Fibroblast of upper back skin (primary cell): ENCODE data around the gene NFYA.

Experiments
- DNase-seq: peaks from one replicate; pipeline ENCODE4 v3.0.0-alpha.2; 2013

The NFYA gene

DNA sequence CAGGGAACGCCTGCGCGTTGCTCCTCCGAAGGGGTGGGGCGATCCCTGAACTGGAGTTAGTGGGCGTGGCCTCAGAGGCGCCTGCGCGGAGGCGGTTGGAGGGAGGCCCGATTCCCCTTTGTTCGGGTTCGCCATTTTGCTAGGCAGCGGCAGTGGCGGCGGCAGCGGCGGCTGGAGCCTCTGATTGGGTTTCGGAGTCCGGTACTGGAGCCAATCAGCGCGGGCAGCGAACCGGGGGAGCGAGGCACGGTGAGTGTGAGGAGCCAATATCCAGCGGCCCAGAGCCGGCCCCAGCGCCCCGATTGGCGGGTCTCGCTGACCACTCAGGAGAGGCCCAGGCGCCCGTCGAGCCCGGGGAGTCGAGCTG is at the start of gene NFYA:
Gene NFYA, plus strand, starts transcription at position 139 of the 367 bp plus-strand sequence. CDS start 6,116 bp downstream, outside the sequence.
- no peak for DNase-seq

GRCh38 chr6:41023114-41023513 is 49.7 kb upstream of the NFYA start:
- no peak for DNase-seq

- DNase-seq, result no peak
These were observed 46.7 kb upstream of the NFYA start for GRCh38 chr6:41025966-41026530.

DNA sequence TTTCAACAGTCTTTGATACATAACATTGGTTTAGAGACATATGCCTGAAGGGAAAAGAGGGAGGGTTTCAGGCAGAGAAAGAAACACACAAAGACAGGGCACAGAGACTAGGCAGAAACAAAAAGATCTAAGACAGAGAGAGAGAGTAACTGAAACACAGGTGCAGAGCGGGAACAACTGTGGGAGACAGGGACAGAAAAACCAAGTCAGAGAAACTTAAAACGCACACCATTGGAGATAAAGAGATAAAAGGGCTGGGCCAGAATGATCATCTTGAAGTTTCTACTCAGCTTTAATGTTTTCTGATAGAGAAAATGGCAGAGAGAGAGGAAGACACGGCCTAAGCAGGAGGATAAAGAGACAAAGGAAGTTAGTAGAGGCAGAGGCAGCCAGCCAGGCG is 45.5 kb upstream of the NFYA start:
- DNase-seq, result no peak

GRCh38 chr6:41027799-41028560 is 44.8 kb upstream of the NFYA start:
- DNase-seq, result peak; percentile 57

- DNase-seq, result no peak
These were observed 44.0 kb upstream of the NFYA start for GRCh38 chr6:41028561-41029412.

GRCh38 chr6:41032830-41033229 is 39.9 kb upstream of the NFYA start:
- no peak for DNase-seq

DNA sequence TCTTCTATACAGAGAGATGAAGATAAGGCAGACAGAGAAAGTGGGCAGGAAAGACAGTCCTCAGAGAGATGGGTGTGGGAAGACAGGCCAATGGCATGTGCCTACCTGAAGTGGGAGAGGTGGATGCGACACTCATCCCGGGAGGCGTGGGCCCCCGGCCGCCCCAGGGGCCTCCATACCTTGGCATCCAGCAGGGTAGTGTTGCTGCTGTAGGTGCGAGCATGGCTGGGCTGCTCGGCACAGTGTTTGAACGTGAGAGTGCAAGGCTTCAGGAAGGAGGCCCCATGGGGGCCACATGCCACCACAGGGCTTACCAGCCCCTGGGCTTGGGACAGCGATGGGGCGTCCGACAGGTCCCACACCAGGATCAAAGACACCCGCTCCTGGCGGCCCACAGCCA is 39.0 kb upstream of the NFYA start:
- no peak for DNase-seq

DNA sequence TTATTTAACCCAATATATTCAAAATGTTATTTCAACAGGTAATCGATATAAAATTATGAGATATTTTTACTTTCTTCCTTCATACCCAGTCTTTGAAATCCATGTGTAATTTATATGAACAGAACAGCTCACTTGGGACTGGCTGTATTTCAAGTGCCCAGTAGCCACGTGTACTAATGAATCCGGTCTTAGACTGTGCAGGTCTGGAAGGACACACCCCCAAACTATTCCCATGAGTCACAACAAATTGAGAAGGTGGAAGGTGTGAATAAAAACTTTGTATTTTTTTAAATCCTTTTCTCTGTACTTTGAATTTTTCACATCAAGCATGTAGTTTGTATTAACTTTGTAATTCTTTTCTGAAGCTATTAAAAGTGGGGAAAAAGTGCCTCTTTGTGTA is 36.6 kb upstream of the NFYA start:
- no peak for DNase-seq

DNA sequence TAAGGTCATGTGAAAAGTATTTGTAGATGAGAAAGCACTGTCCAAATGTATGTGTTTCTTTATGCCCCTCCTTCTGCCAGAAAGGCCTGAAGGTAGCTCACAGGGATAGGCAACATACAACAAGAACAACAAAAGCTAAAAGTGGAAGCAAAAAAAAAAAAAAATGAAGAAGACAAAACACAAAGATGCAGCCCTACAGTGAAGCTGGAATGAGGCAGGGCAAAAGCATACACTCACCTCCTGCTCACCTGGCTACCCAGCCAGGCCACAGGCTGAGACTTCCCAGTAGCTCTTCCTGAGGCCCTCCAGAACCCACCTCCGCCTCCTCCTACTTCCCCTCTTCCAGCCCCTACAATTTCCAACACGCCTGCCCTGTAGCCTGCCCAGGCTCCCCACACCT is 36.2 kb upstream of the NFYA start:
- no peak for DNase-seq

GRCh38 chr6:41037107-41037900 is 35.5 kb upstream of the NFYA start:
- no peak for DNase-seq

DNA sequence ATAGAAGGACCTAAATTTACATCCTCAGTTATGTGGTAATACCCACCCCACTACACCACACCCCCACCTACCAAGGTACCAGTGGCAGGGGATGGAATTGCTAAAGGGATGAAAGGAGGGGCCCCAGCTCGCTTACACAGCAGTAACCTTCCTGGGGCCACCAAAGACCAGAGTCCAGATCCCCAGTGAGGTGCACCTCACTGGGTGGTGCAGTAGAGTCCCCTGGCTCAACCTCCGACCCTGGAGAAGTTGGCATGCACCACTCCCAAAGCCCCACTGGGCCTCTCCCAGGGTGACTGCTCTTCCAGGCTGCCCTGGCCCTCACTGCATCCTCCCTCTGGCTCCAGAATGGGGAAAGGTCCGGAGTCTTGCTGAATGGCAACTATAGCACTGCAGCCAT is 34.6 kb upstream of the NFYA start:
- no peak for DNase-seq

DNA sequence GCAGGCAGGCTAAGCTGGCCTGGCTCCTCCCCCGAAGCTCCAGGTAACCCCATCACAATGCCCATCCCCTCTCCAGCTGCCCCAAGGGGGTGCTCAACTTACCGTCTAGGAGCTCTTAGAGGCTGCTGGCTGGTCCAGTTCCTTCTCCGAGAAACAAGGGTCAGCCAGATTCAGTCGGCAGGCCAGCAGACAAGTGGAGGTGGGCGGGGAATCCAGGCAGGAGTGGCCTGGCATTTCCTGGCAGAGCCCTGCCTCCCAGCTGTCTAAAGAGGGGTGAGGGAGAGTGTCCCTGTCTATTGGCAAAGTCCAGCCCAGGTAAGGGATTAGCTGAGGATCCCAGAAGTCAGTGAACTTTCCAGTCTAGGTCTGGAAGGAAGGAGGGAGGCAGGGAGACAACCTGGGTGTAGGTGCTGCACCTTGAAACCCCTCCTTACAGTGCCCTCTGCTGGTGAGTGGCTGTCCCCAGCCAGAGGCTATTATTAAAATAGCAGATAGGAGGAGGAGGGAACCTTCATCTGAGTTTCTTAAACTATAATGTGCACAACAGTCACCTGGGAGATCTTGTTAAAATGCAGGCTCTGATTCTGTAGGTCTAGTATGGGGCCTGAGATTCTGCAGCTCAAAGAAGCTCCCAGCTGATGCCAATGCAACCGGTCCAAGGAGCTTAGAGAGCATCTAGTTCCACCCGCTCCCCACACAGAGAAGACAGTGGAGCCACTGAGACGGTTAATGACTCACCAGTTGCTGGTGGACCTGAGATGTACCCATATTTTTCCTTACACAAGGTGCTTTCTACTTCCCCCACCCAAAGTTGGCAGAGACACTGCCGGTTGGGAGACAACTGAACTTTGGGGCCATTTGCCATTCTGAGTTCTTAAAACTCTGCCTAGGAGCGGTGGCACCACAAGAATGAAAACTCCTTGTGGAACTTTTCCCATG is 33.4 kb upstream of the NFYA start, which contains the start of gene UNC5CL:
Gene UNC5CL, minus strand, starts transcription at position 162 of the 939 bp plus-strand sequence. CDS start 4,147 bp downstream, outside the sequence.
- no peak for DNase-seq

DNA sequence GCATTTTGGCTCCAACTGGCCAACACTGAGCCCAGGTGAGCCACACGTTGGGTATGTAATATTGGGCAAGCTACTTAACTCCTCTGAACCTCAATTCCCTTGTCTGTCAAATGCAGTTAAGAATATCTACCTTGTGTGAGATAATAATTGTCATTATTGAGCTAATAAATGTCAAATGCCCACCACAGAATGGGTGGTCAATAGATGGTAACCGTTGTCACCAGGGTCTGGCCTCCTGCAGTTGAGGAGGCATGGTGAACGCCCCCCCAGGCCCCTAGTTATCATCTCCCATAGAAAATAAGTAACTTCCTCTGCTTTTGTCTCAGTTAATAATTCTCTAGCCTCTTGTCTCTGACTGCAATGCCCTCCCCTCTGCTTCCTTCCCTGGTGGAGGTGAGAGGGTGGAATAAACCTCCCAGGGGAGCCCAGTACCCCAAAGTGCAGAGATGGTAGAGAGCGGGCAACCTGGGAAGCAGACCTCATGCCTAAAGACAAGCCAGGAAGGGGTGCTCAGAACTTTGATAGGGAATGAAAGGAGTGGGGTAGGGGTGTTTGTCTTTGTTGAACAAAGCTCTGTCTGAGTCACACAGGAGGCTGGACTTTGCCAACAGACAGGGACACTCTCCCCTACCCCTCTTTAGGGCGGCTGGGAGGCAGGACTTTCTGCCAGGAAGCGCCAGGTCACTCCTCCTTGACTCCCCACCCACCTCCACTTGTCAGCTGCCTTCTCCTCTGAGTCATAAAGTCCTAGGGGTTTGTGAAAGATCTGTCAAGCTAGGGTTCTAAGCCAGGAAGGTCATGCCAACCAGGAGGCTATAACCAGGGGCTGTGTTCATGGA is 32.5 kb upstream of the NFYA start:
- DNase-seq, result no peak

DNA sequence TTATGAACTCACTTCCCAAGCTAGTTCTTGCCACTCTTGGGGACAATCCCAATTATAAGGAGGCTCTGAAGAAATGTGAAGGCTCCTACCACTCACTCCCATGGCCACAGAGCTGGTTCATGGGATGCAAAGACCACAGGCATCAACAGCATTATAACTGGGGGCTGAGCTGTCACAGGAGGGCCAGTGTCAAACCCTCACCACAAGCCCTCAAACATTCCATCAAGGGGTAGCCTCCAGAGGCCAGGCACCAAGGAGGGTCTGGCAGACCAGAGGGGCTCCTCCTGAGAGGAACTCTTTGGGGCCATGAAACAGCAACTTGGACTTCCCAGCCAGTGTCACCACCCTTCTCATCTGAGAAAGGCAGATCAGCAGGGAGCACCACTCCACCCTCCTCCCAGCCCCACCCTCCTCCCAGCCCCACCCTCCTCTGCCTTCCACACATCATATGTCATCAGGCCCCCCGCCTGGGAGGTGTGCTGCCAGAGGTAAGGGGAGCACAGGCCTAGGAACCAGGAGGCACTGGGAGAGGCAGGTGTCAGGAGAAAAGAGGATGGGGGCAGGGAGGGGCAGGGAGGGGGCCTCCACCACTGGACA is 31.7 kb upstream of the NFYA start:
- DNase-seq, result no peak

DNA sequence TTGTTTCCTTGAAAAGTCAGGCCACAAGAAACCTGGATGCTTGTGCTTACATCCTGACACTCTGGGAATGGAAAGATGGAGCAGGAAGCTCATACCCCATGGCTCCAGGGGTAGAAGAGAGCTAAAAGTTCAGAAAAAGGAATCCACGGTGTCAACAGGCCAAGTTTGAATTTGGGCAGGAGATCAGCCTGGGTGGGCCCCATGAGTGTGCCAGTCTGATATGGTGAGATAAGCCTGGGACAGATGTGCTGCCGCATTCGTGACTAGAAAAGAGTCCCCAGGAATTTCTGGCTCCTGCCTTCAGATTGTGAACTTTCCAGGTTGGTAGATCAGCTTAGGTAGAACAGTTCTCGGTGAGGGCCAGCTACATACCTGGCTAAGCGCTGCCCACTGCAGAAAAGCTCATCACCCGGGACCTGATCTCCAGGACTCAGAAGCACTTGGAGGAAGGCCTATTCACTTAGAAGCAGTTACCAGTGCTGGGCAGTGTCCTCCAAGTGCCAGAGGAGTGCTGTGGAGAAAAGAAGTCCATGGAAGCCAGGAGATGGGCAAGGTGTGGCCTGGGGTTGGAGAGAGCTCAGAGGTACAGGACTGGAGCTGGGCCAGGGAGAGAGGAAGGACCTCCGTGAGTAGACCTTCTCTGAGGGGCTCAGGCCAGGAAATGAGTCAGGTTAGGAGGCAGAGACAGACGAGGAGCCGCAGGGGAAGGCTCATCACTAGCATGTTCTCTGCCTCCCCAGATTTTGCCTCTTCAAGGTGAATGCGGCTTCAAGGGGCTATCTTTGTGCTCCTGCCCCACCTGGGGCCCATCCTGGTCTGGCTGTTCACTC is 30.3 kb upstream of the NFYA start, which contains the start of gene TSPO2:
Gene TSPO2, plus strand, starts transcription at position 242 of the 830 bp plus-strand sequence. Its CDS starts 519 bp downstream, at position 761.
- no peak for DNase-seq

GRCh38 chr6:41043151-41043550 is 29.6 kb upstream of the NFYA start:
- DNase-seq, result no peak

DNA sequence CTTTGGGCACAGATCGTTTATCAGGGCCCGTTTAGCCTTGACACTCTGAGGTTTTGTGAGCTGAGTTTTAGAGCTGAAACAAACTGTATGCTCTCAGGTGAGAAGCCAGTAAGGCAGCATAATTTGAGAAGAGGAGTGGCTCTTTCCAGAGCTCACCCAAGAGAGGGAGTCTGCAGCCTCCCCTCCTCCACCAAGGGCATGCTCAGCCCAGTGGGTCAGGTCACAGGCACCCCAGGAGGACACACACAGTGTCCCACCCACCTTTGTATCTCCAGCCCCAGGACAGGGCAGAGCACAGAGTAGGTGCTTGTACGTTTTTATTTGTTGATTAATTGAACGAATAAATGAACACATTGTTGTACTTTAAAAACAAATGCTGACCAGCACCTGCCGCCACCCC is 27.1 kb upstream of the NFYA start:
- DNase-seq, result no peak

- no peak for DNase-seq
These were observed 26.7 kb upstream of the NFYA start for GRCh38 chr6:41046084-41046483.
